ENCODE results near the gene ERGIC1.
"Not testable (repeated sequence)": the region's sequence is repeated elsewhere in the genome, so short reads cannot be mapped to it uniquely, and the experiment has no call there.

ERGIC1 gene

GRCh38 chr5:172837640-172838039 lies 3.6 kb downstream of the ERGIC1 start:
- no peak; the same call in 1 of the 2 replicates for TF ChIP-seq JUND (IDR thresholded peaks at IDR 0.05; ENCODE audit: low read depth)
- in situ Hi-C loops (cut with HindIII; ENCODE audit: low pct_unique_long_range_greater_than_20kb, low sequenced_read_pairs) = no loop called here
- DNase-seq (ENCODE audit: low read depth in 1 of 2, low spot score in 1 of 2) = peak; percentile 59 to 91

- DNase-seq (ENCODE audit: low read depth in 1 of 2, low spot score in 1 of 2) = no peak
- in situ Hi-C loops (cut with HindIII; ENCODE audit: low pct_unique_long_range_greater_than_20kb, low sequenced_read_pairs) = no loop called here
- no peak for TF ChIP-seq JUND (IDR thresholded peaks at IDR 0.05; ENCODE audit: low read depth)
These were observed 4.3 kb downstream of the ERGIC1 start for GRCh38 chr5:172838151-172838875.

- in situ Hi-C loops (cut with HindIII; ENCODE audit: low pct_unique_long_range_greater_than_20kb, low sequenced_read_pairs) = no loop called here
- DNase-seq (ENCODE audit: low read depth in 1 of 2, low spot score in 1 of 2) = peak in 1 of 2 experiments; percentile 64
- TF ChIP-seq JUND (IDR thresholded peaks at IDR 0.05; ENCODE audit: low read depth) = no peak
These were observed 5.8 kb downstream of the ERGIC1 start for GRCh38 chr5:172839669-172840431.

GRCh38 chr5:172840432-172841154 lies 6.5 kb downstream of the ERGIC1 start:
- in situ Hi-C loops (cut with HindIII; ENCODE audit: low pct_unique_long_range_greater_than_20kb, low sequenced_read_pairs) = no loop called here
- TF ChIP-seq JUND (IDR thresholded peaks at IDR 0.05; ENCODE audit: low read depth) = no peak
- no peak for DNase-seq (ENCODE audit: low read depth in 1 of 2, low spot score in 1 of 2)

GRCh38 chr5:172841256-172841655 lies 7.2 kb downstream of the ERGIC1 start:
- DNase-seq (ENCODE audit: low read depth in 1 of 2, low spot score in 1 of 2) = no peak
- TF ChIP-seq JUND (IDR thresholded peaks at IDR 0.05; ENCODE audit: low read depth) = no peak
- in situ Hi-C loops (cut with HindIII; ENCODE audit: low pct_unique_long_range_greater_than_20kb, low sequenced_read_pairs) = no loop called here

- no peak for TF ChIP-seq JUND (IDR thresholded peaks at IDR 0.05; ENCODE audit: low read depth)
- in situ Hi-C loops (cut with HindIII; ENCODE audit: low pct_unique_long_range_greater_than_20kb, low sequenced_read_pairs) = no loop called here
- no peak for DNase-seq (ENCODE audit: low read depth in 1 of 2, low spot score in 1 of 2)
These were observed 9.9 kb downstream of the ERGIC1 start for GRCh38 chr5:172843825-172844576.

- DNase-seq (ENCODE audit: low read depth in 1 of 2, low spot score in 1 of 2) = no peak
- in situ Hi-C loops (cut with HindIII; ENCODE audit: low pct_unique_long_range_greater_than_20kb, low sequenced_read_pairs) = no loop called here
- TF ChIP-seq JUND (IDR thresholded peaks at IDR 0.05; ENCODE audit: low read depth) = no peak
These were observed 10.5 kb downstream of the ERGIC1 start for GRCh38 chr5:172844577-172844838.

GRCh38 chr5:172845154-172845553 lies 11.1 kb downstream of the ERGIC1 start:
- DNase-seq (ENCODE audit: low read depth in 1 of 2, low spot score in 1 of 2) = no peak
- in situ Hi-C loops (cut with HindIII; ENCODE audit: low pct_unique_long_range_greater_than_20kb, low sequenced_read_pairs) = no loop called here
- no peak for TF ChIP-seq JUND (IDR thresholded peaks at IDR 0.05; ENCODE audit: low read depth)

- no peak for DNase-seq (ENCODE audit: low read depth in 1 of 2, low spot score in 1 of 2)
- TF ChIP-seq JUND (IDR thresholded peaks at IDR 0.05; ENCODE audit: low read depth) = no peak
- in situ Hi-C loops (cut with HindIII; ENCODE audit: low pct_unique_long_range_greater_than_20kb, low sequenced_read_pairs) = no loop called here
These were observed 11.5 kb downstream of the ERGIC1 start for GRCh38 chr5:172845576-172845975.

- in situ Hi-C loops (cut with HindIII; ENCODE audit: low pct_unique_long_range_greater_than_20kb, low sequenced_read_pairs) = no loop called here
- DNase-seq (ENCODE audit: low read depth in 1 of 2, low spot score in 1 of 2) = no peak
- no peak for TF ChIP-seq JUND (IDR thresholded peaks at IDR 0.05; ENCODE audit: low read depth)
These were observed 12.2 kb downstream of the ERGIC1 start for GRCh38 chr5:172846249-172846648.

GRCh38 chr5:172846677-172847076 lies 12.6 kb downstream of the ERGIC1 start:
- TF ChIP-seq JUND (IDR thresholded peaks at IDR 0.05; ENCODE audit: low read depth) = no peak
- in situ Hi-C loops (cut with HindIII; ENCODE audit: low pct_unique_long_range_greater_than_20kb, low sequenced_read_pairs) = no loop called here

GRCh38 chr5:172847584-172847983 lies 13.5 kb downstream of the ERGIC1 start:
- DNase-seq (ENCODE audit: low read depth in 1 of 2, low spot score in 1 of 2); in situ Hi-C loops (cut with HindIII; ENCODE audit: low pct_unique_long_range_greater_than_20kb, low sequenced_read_pairs): not testable (repeated sequence)

More at GRCh38 chr5:172846677-172847076, 12.6 kb downstream of the ERGIC1 start:
- DNase-seq (ENCODE audit: low read depth in 1 of 2, low spot score in 1 of 2) = no peak

Data from T47D (cell line).